KG1 (cell line): ENCODE measurements around the gene EFNB3.

ENCODE experiments used
- DNase-seq: peaks from one replicate; lab custom pipeline; 2025; lab: John Stamatoyannopoulos, UW

Gene EFNB3

GRCh38 chr17:7704601-7705268, at the start of gene EFNB3:
EFNB3 (plus strand) TSS chr17:7705202; CDS start chr17:7705599, 397 bp downstream.
- DNase-seq = no peak

GRCh38 chr17:7655541-7655840, 49.5 kb upstream of the EFNB3 start:
- no peak for DNase-seq

- no peak for DNase-seq
Observed at GRCh38 chr17:7656958-7657609, 47.9 kb upstream of the EFNB3 start.

- DNase-seq = no peak
Observed at GRCh38 chr17:7667656-7668406, 37.2 kb upstream of the EFNB3 start.

- no peak for DNase-seq
Observed at GRCh38 chr17:7668482-7668881, 36.5 kb upstream of the EFNB3 start.

- DNase-seq = peak; percentile 1
Observed at GRCh38 chr17:7673239-7673638, 31.8 kb upstream of the EFNB3 start.

- no peak for DNase-seq
Observed at GRCh38 chr17:7674934-7675333, 30.1 kb upstream of the EFNB3 start.

- DNase-seq = no peak
Observed at GRCh38 chr17:7676533-7676932, 28.5 kb upstream of the EFNB3 start.

GRCh38 chr17:7677388-7678067, 27.5 kb upstream of the EFNB3 start:
- DNase-seq = no peak

- no peak for DNase-seq
Observed at GRCh38 chr17:7684851-7685532, 20.0 kb upstream of the EFNB3 start.

- DNase-seq = peak; percentile 72
Observed at GRCh38 chr17:7685533-7686221, 19.3 kb upstream of the EFNB3 start.

- DNase-seq = peak; percentile 72
Observed at GRCh38 chr17:7686222-7687071, 18.6 kb upstream of the EFNB3 start.

- DNase-seq = peak; percentile 64
Observed at GRCh38 chr17:7687072-7687907, 17.7 kb upstream of the EFNB3 start, which contains the start of gene TP53. TP53 (minus strand) TSS chr17:7687490; CDS start chr17:7676594, 10,896 bp downstream.

GRCh38 chr17:7687908-7688807, 16.8 kb upstream of the EFNB3 start, which contains the start of gene WRAP53:
WRAP53 (plus strand) TSS chr17:7688477; CDS start chr17:7688649, 172 bp downstream.
- DNase-seq = peak; percentile 74

GRCh38 chr17:7688808-7689316, 16.1 kb upstream of the EFNB3 start:
- no peak for DNase-seq

- DNase-seq = no peak
Observed at GRCh38 chr17:7695586-7695985, 9.4 kb upstream of the EFNB3 start.

GRCh38 chr17:7697828-7698588, 7.0 kb upstream of the EFNB3 start:
- DNase-seq = no peak
